Measurements from ENCODE around the gene COBLL1. TPM values are rescaled to one million over a fixed set of nuclear protein-coding genes. Genes with fewer than 3 reads are reported as not detected.

Gene COBLL1
- total and polyA plus RNA-seq, 4 donors = 16.3 to 114 (median 36.4) TPM

GRCh38 chr2:164808776-164809175 lies 32.8 kb downstream of the COBLL1 start:
- Histone ChIP-seq H3K27me3 (ENCODE audit: control insufficient read depth in 4 of 4, insufficient read depth in 4 of 4, low read length in 3 of 4) (no peaks in the 10 kb centered on the region), H3K27ac (ENCODE audit: low read depth in 1 of 2, low read length in 2 of 2) (no peak overlapping the region), H3K9ac (ENCODE audit: low read depth in 1 of 2, low read length in 2 of 2) (no peak overlapping the region), H3K4me1 (ENCODE audit: control insufficient read depth in 4 of 4, insufficient read depth in 4 of 4, low read length in 3 of 4) (peaks cover 1 to 39% (median 24%) of the 10 kb centered on the region in 4 donors), H3K9me3 (ENCODE audit: control insufficient read depth in 4 of 4, low read length in 3 of 4) (no peaks in the 10 kb centered on the region), H3K36me3 (ENCODE audit: control insufficient read depth in 4 of 4, insufficient read depth in 3 of 4, low read depth in 1 of 4, low read length in 3 of 4) (no peaks in the 10 kb centered on the region), H3K4me3 (ENCODE audit: low read depth in 1 of 3, low read length in 3 of 3) (no peak overlapping the region)
- WGBS = 29% methylated on average over 1 of the region's 1 CpG
- TF ChIP-seq EGR1 (IDR thresholded peaks at IDR 0.05; ENCODE audit: low read depth in 2 of 2) (no peak), ATF3 (IDR thresholded peaks at IDR 0.05) (no peak), YY1 (IDR thresholded peaks at IDR 0.05) (no peak), GABPA (IDR thresholded peaks at IDR 0.05 in 1 of 2, conservative IDR thresholded peaks at IDR 0.05 in 1 of 2) (no peak), CTCF (IDR thresholded peaks at IDR 0.05; ENCODE audit: low read depth, low read length, missing input control) (no peak), MAX (IDR thresholded peaks at IDR 0.05) (no peak), HNF4A (conservative IDR thresholded peaks at IDR 0.05) (no peak), REST (IDR thresholded peaks at IDR 0.05) (no peak), SP1 (IDR thresholded peaks at IDR 0.05) (no peak), FOXA1 (IDR thresholded peaks at IDR 0.05) (no peak), ZBTB33 (IDR thresholded peaks at IDR 0.05) (no peak)
- no peak for DNase-seq (ENCODE audit: low spot score)

GRCh38 chr2:164803776-164804466 lies 37.7 kb downstream of the COBLL1 start:
- Histone ChIP-seq H3K36me3 (ENCODE audit: control insufficient read depth in 4 of 4, insufficient read depth in 3 of 4, low read depth in 1 of 4, low read length in 3 of 4) (no peaks in the 10 kb centered on the region), H3K4me1 (ENCODE audit: control insufficient read depth in 4 of 4, insufficient read depth in 4 of 4, low read length in 3 of 4) (peaks cover 1 to 31% (median 13%) of the 10 kb centered on the region in 4 donors), H3K27me3 (ENCODE audit: control insufficient read depth in 4 of 4, insufficient read depth in 4 of 4, low read length in 3 of 4) (no peaks in the 10 kb centered on the region), H3K27ac (ENCODE audit: low read depth in 1 of 2, low read length in 2 of 2) (no peak overlapping the region), H3K9me3 (ENCODE audit: control insufficient read depth in 4 of 4, low read length in 3 of 4) (no peaks in the 10 kb centered on the region), H3K4me3 (ENCODE audit: low read depth in 1 of 3, low read length in 3 of 3) (no peak overlapping the region), H3K9ac (ENCODE audit: low read depth in 1 of 2, low read length in 2 of 2) (no peak overlapping the region)
- WGBS = 78% methylated on average over 4 of the region's 4 CpGs
- no peak for DNase-seq (ENCODE audit: low spot score)
- TF ChIP-seq ZBTB33 (IDR thresholded peaks at IDR 0.05) (no peak), FOXA2 (IDR thresholded peaks at IDR 0.05) (no peak), HNF4A (conservative IDR thresholded peaks at IDR 0.05) (no peak), ATF3 (IDR thresholded peaks at IDR 0.05) (no peak), YY1 (IDR thresholded peaks at IDR 0.05) (no peak), RXRA (IDR thresholded peaks at IDR 0.05) (no peak), EGR1 (IDR thresholded peaks at IDR 0.05; ENCODE audit: low read depth in 2 of 2) (no peak), SP1 (IDR thresholded peaks at IDR 0.05) (no peak), MAX (IDR thresholded peaks at IDR 0.05) (no peak), FOXA1 (IDR thresholded peaks at IDR 0.05) (no peak), JUND (IDR thresholded peaks at IDR 0.05) (no peak), RAD21 (IDR thresholded peaks at IDR 0.05) (no peak), CTCF (IDR thresholded peaks at IDR 0.05; ENCODE audit: low read depth, low read length, missing input control) (no peak), TAF1 (conservative IDR thresholded peaks at IDR 0.05) (no peak), HNF4G (IDR thresholded peaks at IDR 0.05) (no peak)
